ENCODE measurements around the gene PEBP1.

Gene PEBP1

DNA sequence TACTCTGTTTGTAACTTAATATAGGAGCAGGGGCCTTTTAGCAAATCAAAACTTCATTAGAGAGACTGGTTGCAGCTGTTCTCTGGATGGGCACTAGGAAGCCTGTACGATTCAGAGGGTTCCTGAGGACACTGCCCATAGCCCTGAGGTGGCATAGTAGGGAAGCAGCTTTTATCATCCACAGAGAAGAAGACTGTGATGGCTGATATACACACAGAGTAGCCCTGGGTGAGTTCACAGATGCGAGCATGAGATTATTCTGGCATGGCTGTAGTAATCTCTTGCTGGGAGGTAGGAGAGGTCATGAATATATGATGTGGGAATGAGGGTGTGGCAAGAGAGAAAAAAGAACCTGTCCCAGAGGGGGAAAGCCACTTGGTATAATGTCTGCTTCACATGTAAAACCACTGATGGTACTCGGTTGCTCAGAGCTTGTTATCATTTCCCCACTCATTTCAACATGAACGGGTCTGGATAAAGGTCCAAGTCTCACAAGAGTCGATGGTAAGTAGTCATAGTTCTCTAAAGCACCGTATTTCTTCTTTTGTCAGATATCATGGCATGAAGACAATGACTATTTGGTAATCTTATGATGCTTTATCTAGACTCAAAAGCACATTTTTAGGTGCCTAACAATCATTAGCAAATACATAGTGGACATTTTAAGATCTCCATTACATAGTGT is 52.0 kb downstream of the PEBP1 start:
- H3K27ac ChIP-seq (ENCODE audit: poor library complexity, severe bottlenecking) = no peak overlapping the region
- no peak for DNase-seq (ENCODE audit: low spot score)
- ATAC-seq (ENCODE audit: low read depth) = no peak; the same call in 2 of the 3 replicates
- H3K4me1 ChIP-seq (ENCODE audit: insufficient read depth, poor library complexity, severe bottlenecking) = peaks cover 10% of the 10 kb centered on the region
- peaks cover 8% of the 10 kb centered on the region for H3K36me3 ChIP-seq (ENCODE audit: low read depth)
- no peak overlapping the region for H3K4me3 ChIP-seq (ENCODE audit: severe bottlenecking)
- TF ChIP-seq, protein P1, sequence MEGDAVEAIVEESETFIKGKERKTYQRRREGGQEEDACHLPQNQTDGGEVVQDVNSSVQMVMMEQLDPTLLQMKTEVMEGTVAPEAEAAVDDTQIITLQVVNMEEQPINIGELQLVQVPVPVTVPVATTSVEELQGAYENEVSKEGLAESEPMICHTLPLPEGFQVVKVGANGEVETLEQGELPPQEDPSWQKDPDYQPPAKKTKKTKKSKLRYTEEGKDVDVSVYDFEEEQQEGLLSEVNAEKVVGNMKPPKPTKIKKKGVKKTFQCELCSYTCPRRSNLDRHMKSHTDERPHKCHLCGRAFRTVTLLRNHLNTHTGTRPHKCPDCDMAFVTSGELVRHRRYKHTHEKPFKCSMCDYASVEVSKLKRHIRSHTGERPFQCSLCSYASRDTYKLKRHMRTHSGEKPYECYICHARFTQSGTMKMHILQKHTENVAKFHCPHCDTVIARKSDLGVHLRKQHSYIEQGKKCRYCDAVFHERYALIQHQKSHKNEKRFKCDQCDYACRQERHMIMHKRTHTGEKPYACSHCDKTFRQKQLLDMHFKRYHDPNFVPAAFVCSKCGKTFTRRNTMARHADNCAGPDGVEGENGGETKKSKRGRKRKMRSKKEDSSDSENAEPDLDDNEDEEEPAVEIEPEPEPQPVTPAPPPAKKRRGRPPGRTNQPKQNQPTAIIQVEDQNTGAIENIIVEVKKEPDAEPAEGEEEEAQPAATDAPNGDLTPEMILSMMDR (IDR thresholded peaks at IDR 0.05; ENCODE audit: poor library complexity, severe bottlenecking) = no peak
- H3K27me3 ChIP-seq (ENCODE audit: insufficient read depth, poor library complexity, severe bottlenecking) = no peaks in the 10 kb centered on the region
- H3K9me3 ChIP-seq (ENCODE audit: severe bottlenecking) = no peaks in the 10 kb centered on the region

DNA sequence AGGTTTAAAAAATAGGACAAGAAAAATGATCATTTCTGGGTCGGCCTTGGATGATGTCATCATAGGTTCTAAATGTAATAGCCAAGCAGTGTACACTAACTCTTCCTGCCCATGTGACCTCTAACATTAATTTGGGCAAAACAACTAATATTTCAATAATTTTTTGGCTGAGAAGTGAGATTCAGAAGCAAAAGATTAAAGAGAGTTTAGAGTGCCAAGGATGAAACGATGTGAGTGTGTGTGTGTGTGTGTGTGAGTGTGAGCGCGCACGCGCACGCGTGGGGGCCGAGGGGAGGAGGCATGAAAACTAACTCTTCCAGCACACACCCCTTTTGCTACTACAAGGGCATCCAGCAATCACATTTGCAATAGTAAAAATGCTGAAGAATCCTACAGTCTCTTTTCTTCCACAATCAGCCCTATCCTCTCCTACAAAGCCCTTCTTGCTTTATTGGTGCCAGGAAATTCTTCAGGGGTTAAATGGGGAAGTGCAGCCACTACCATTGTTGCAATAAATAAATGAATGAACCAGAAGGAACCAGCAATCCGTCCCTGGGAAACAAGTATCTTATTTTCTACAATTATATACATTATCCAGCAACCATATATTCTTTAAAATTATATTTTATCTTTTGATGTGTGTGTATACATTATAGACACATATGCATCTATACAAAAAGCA is 52.9 kb downstream of the PEBP1 start:
- no peak for DNase-seq (ENCODE audit: low spot score)
- Histone ChIP-seq H3K4me3 (ENCODE audit: severe bottlenecking) (no peak overlapping the region), H3K27ac (ENCODE audit: poor library complexity, severe bottlenecking) (no peak overlapping the region), H3K4me1 (ENCODE audit: insufficient read depth, poor library complexity, severe bottlenecking) (peaks cover 10% of the 10 kb centered on the region), H3K27me3 (ENCODE audit: insufficient read depth, poor library complexity, severe bottlenecking) (no peaks in the 10 kb centered on the region), H3K9me3 (ENCODE audit: severe bottlenecking) (no peaks in the 10 kb centered on the region), H3K36me3 (ENCODE audit: low read depth) (peaks cover 8% of the 10 kb centered on the region)
- ATAC-seq (ENCODE audit: low read depth) = no peak
- TF ChIP-seq, protein P1 (IDR thresholded peaks at IDR 0.05; ENCODE audit: poor library complexity, severe bottlenecking) = no peak

DNA sequence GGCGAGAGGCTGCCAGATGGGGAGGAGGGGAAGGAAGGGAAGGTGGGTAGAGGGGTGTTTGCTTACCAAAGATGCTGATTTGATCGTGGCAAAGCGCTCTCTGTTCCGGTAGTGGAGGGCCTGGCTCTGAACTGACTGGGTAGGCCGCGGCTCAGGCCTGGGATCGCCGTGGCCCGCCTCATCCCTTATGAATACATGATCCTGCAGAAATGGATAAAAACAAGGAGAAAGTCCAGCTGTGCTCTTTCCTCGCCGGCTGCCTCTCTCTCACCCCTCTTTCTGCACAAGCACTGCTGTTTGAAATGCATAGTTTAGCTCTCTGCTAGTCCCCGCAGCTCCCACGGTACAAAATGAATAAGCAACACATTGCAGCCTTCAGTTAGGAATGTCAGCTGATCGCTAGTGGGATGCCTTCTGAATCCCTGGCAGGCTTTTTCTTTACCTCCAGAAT is 53.8 kb downstream of the PEBP1 start:
- Histone ChIP-seq H3K36me3 (ENCODE audit: low read depth) (peaks cover 8% of the 10 kb centered on the region), H3K9me3 (ENCODE audit: severe bottlenecking) (no peaks in the 10 kb centered on the region), H3K27me3 (ENCODE audit: insufficient read depth, poor library complexity, severe bottlenecking) (no peaks in the 10 kb centered on the region), H3K27ac (ENCODE audit: poor library complexity, severe bottlenecking) (no peak overlapping the region), H3K4me3 (ENCODE audit: severe bottlenecking) (no peak overlapping the region), H3K4me1 (ENCODE audit: insufficient read depth, poor library complexity, severe bottlenecking) (peaks cover 10% of the 10 kb centered on the region)
- TF ChIP-seq, protein P1 (IDR thresholded peaks at IDR 0.05; ENCODE audit: poor library complexity, severe bottlenecking) = no peak
- DNase-seq (ENCODE audit: low spot score) (no peak), ATAC-seq (ENCODE audit: low read depth) (no peak)

DNA sequence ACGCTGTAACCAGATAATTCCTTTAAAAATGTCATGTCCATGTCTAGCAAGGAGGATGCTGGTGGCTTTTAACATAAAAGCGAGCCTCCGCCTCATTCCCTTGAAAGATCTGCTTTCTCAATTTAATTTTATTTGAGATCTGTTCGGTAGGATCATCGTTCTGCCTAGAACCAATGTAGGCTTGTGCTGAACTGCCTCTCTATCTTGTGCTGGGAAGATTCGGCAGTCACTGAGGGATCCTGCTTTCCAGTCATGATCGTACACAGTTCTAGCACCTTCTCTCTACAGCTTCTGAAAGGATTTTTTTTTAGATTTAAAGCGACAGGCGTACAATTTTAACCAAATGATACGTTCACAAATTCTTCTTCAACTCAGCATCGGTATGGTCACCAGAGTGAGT is 54.3 kb downstream of the PEBP1 start:
- H3K27ac ChIP-seq (ENCODE audit: poor library complexity, severe bottlenecking) = no peak overlapping the region
- DNase-seq (ENCODE audit: low spot score) = no peak
- no peak overlapping the region for H3K4me3 ChIP-seq (ENCODE audit: severe bottlenecking)

More for the DNA sequence above, 54.3 kb downstream of the PEBP1 start:
- 0 out of 3 replicates have a peak, but pooled peaks have one; percentile 27 for ATAC-seq (ENCODE audit: low read depth)
- Histone ChIP-seq H3K27me3 (ENCODE audit: insufficient read depth, poor library complexity, severe bottlenecking) (no peaks in the 10 kb centered on the region), H3K9me3 (ENCODE audit: severe bottlenecking) (no peaks in the 10 kb centered on the region), H3K36me3 (ENCODE audit: low read depth) (peaks cover 13% of the 10 kb centered on the region), H3K4me1 (ENCODE audit: insufficient read depth, poor library complexity, severe bottlenecking) (peaks cover 10% of the 10 kb centered on the region)
- TF ChIP-seq, protein P1 (IDR thresholded peaks at IDR 0.05; ENCODE audit: poor library complexity, severe bottlenecking) = no peak
